ENCODE results near the gene TBC1D2B.

Gene TBC1D2B

GRCh38 chr15:78080088-78080460 lies 2.6 kb upstream of the TBC1D2B start:
- TF ChIP-seq FOXP2 (optimal IDR thresholded peaks at IDR 0.05; ENCODE audit: borderline replicate concordance, extremely low read depth, extremely low read length, insufficient read depth) = no peak
- no peak for TF ChIP-seq POLR2AphosphoS5 (IDR thresholded peaks at IDR 0.05; ENCODE audit: low read depth, low read length)
- TF ChIP-seq SIN3A (IDR thresholded peaks at IDR 0.05; ENCODE audit: borderline replicate concordance, insufficient read depth, low read length) = no peak
- no peak for TF ChIP-seq REST (IDR thresholded peaks at IDR 0.05; ENCODE audit: insufficient read depth in 1 of 2, low read depth in 2 of 2, low read length in 2 of 2)
- no peak for TF ChIP-seq TAF1 (IDR thresholded peaks at IDR 0.05; ENCODE audit: borderline replicate concordance, insufficient read depth, low read length)

GRCh38 chr15:78079298-78080087 lies 2.0 kb upstream of the TBC1D2B start:
- TF ChIP-seq POLR2AphosphoS5 (IDR thresholded peaks at IDR 0.05; ENCODE audit: low read depth, low read length) (no peak), REST (IDR thresholded peaks at IDR 0.05; ENCODE audit: insufficient read depth in 1 of 2, low read depth in 2 of 2, low read length in 2 of 2) (no peak), TAF1 (IDR thresholded peaks at IDR 0.05; ENCODE audit: borderline replicate concordance, insufficient read depth, low read length) (no peak), SIN3A (IDR thresholded peaks at IDR 0.05; ENCODE audit: borderline replicate concordance, insufficient read depth, low read length) (no peak), FOXP2 (optimal IDR thresholded peaks at IDR 0.05; ENCODE audit: borderline replicate concordance, extremely low read depth, extremely low read length, insufficient read depth) (no peak)

- TF ChIP-seq SIN3A (IDR thresholded peaks at IDR 0.05; ENCODE audit: borderline replicate concordance, insufficient read depth, low read length) (no peak), POLR2AphosphoS5 (IDR thresholded peaks at IDR 0.05; ENCODE audit: low read depth, low read length) (no peak), REST (IDR thresholded peaks at IDR 0.05; ENCODE audit: insufficient read depth in 1 of 2, low read depth in 2 of 2, low read length in 2 of 2) (no peak), TAF1 (IDR thresholded peaks at IDR 0.05; ENCODE audit: borderline replicate concordance, insufficient read depth, low read length) (no peak), FOXP2 (optimal IDR thresholded peaks at IDR 0.05; ENCODE audit: borderline replicate concordance, extremely low read depth, extremely low read length, insufficient read depth) (no peak)
Observed at GRCh38 chr15:78077871-78078210, 330 bp upstream of the TBC1D2B start.

GRCh38 chr15:78076231-78077052 lies 1.1 kb downstream of the TBC1D2B start:
- TF ChIP-seq REST (IDR thresholded peaks at IDR 0.05; ENCODE audit: insufficient read depth in 1 of 2, low read depth in 2 of 2, low read length in 2 of 2) (no peak), FOXP2 (optimal IDR thresholded peaks at IDR 0.05; ENCODE audit: borderline replicate concordance, extremely low read depth, extremely low read length, insufficient read depth) (no peak), POLR2AphosphoS5 (IDR thresholded peaks at IDR 0.05; ENCODE audit: low read depth, low read length) (no peak), SIN3A (IDR thresholded peaks at IDR 0.05; ENCODE audit: borderline replicate concordance, insufficient read depth, low read length) (no peak), TAF1 (IDR thresholded peaks at IDR 0.05; ENCODE audit: borderline replicate concordance, insufficient read depth, low read length) (no peak)
